HG02798 (cell line): ENCODE results near the gene SPATA31D4.

Experiments
- ATAC-seq: cut with Tn5 transposase; IDR thresholded peaks from one replicate; pipeline ENCODE4 v1.9.1; 2021; ENCODE audit warnings: mild to moderate bottlenecking; ENCODE audit not compliant: unreplicated experiment, poor library complexity

Gene SPATA31D4

DNA sequence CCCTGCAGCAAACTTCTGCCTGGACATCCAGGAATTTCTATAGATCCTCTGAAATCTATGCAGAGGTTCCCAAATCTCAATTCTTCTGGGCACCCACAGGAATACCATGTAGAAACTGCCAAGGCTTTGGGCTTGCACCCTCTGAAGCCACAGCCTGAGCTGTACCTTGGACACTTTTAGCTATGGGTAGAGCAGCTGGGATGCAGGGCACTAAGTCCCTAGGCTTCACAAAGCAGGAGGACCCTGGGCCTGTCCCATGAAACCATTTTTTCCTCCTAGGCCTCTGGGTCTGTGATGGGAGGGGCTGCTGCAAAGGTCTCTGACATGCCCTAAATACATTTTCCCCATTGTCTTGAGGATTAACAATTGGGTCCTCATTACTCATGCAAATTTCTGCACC, 27.4 kb downstream of the SPATA31D4 start:
- ATAC-seq = no peak

- no peak for ATAC-seq
Observed at GRCh38 chr9:81964218-81965171, 36.3 kb downstream of the SPATA31D4 start.

- no peak for ATAC-seq
Observed at GRCh38 chr9:81968026-81968425, 39.8 kb downstream of the SPATA31D4 start.

DNA sequence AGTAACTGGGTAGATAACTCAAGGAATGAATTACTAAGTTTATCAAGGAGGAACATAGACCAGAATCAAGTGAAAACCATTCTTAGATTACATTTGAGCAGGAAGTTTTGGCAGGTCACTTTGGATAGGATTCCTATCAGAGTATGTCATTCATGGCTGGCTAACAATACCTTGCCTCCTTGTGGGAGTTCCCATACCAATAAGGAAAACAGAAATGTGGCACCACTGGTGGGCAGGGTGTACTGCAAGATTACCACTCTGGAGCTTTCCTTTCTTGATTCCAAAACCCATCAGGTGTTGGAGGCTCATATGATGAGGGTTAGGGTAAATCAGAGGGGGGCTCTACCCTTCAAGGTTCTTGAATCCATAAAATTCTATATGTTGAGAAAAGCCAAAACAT, 41.7 kb downstream of the SPATA31D4 start:
- ATAC-seq = no peak

GRCh38 chr9:81971727-81972126, 43.5 kb downstream of the SPATA31D4 start:
- ATAC-seq = no peak

- ATAC-seq = no peak
Observed at GRCh38 chr9:81974764-81975163, 46.5 kb downstream of the SPATA31D4 start.

DNA sequence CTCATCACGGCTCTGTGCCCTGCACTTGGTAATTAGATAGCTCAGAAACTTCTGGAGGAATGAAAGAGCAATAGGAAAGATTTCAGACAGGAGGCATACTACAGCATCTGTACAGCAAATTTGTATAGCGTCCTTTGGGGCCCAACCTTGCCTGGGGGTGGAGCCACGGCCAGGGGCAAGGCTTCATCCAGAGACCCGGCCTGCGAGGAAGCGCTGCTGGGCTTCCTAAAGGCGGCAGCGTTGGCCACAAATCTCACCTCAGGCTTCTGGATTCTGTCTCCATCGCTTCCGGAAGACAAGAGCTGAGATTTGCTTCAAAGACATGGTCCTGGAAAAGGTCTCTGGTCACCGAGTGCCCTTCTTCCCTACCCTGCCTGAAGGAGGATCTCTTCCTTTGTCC, 48.1 kb downstream of the SPATA31D4 start:
- ATAC-seq = no peak

GRCh38 chr9:81979196-81979595, 51.0 kb downstream of the SPATA31D4 start:
- ATAC-seq = peak; percentile 79

DNA sequence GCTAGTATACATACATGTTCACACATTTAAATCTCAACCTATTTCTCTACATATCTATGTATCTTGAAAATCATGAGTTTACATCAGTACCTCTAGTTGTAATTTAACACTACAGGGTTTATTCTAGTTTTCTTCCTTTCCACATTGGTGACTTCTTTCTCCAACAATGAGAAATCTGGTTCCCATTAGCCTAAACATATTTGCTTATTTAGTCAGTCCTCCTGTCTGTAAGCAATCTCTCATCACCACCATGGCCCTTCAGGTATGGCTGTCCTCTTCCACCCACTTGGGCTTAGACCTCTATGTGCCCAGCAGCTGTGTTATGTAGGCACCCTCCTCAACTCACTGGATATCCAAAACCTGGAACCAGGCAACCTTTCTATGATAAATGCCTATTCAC, 52.3 kb downstream of the SPATA31D4 start:
- no peak for ATAC-seq

DNA sequence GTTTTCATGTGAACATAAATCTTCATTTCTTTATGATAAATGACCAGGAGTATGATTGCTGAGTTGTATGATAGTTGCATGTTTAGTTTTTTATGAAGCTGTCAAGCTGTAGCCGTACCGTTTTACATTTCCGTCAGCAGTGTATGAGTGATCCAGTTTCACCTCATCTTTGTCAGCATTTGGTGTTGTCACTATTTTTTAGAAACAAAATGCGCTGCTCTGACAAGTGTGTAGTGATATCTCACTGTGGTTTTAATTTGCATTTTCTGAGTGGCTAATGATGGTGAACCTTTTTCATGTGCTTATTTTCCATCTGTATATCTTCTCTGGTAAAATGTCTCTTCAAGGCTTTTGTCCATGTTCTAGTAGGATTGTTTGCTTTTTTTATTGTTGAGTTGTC, 53.7 kb downstream of the SPATA31D4 start:
- ATAC-seq = no peak
